PC-9 (cell line): ENCODE data around the gene ARPC4.

ENCODE experiments used
- EZH2 ChIP-seq: fragments of 200-600 bp; sonication (generic); IDR thresholded peaks from 2 replicates; pipeline ENCODE4 v1.8.0; 2017; ENCODE audit warnings: antibody characterized with exemption, low read depth
- TF ChIP-seq, protein P1 (sequence below): fragments of 200-600 bp; sonication (generic); conservative IDR thresholded peaks from 2 replicates; pipeline ENCODE4 v1.6.1; 2017; ENCODE audit warnings: mixed run types, antibody characterized with exemption, mild to moderate bottlenecking, moderate library complexity

DNA sequence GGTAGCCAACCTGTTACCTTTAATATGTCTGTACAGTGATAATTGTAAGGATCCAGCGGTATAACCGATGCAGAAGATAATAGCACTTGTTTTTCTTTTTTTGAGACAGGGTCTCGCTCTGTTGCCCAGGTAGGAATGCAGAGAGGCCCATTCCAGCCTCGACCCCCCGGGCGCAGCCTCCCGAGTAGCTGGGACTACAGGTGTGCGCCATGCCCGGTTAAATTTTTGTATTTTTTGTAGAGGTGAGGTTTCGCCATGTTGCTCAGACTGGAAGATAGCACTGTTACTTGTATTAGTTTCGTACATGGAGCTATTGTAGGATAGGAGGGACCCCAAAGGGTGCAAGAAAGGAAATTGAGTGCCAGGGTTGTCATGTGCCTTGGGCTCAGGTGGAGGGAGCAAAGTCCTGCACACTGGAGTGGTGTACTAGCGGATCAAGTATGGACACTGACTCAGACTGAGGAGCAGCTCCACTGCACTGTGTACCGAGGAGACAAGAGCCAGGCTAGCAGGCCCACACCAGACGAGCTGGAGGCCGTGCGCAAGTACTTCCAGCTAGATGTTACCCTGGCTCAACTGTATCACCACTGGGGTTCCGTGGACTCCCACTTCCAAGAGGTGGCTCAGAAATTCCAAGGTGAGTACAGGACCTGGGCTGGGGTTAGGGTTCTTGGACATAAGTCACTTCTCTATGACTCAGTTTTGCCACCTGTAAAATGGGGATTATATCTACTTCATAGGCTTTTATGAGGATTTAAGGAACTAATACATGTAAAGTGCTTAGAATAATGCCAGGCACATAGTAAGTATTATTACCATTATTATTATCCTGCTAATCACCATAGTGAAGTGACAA is 42.1 kb upstream of the ARPC4 start:
- no peak for TF ChIP-seq EZH2
- TF ChIP-seq, protein P1, sequence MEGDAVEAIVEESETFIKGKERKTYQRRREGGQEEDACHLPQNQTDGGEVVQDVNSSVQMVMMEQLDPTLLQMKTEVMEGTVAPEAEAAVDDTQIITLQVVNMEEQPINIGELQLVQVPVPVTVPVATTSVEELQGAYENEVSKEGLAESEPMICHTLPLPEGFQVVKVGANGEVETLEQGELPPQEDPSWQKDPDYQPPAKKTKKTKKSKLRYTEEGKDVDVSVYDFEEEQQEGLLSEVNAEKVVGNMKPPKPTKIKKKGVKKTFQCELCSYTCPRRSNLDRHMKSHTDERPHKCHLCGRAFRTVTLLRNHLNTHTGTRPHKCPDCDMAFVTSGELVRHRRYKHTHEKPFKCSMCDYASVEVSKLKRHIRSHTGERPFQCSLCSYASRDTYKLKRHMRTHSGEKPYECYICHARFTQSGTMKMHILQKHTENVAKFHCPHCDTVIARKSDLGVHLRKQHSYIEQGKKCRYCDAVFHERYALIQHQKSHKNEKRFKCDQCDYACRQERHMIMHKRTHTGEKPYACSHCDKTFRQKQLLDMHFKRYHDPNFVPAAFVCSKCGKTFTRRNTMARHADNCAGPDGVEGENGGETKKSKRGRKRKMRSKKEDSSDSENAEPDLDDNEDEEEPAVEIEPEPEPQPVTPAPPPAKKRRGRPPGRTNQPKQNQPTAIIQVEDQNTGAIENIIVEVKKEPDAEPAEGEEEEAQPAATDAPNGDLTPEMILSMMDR, result no peak
